Panc1 (cell line): Measurements from ENCODE around the gene GARIN1A. TPM values are rescaled to one million over a fixed set of nuclear protein-coding genes. Genes with fewer than 3 reads are reported as not detected.

Source experiments
- ATAC-seq: fragments of 200-7000 bp; cut with Tn5 transposase; 2 replicates; pipeline ENCODE4 v1.9.1; 2020; ENCODE audit warnings: mild to moderate bottlenecking, moderate library complexity
- BruUV-seq: library from RNA; stranded (reverse); fragments of 400-500 nt; replicated peaks from 2 replicates; lab custom pipeline; 2021; lab: Mats Ljungman, UMichigan
- CTCF ChIA-PET: fragments of 300-600 bp; sonication (Branson Sonifier 250); formaldehyde crosslinking; loops from one replicate; lab custom pipeline; 2022; ENCODE audit warnings: antibody characterized with exemption; lab: Charles Lee
- POLR2A ChIA-PET: fragments of 300-600 bp; sonication (Branson Sonifier 250); formaldehyde crosslinking; loops from one replicate; lab custom pipeline; 2022; ENCODE audit warnings: antibody characterized with exemption; lab: Charles Lee
- DNase-seq: peaks from one replicate; pipeline ENCODE4 v3.0.0-alpha.2; 2010; ENCODE audit warnings: low read depth, low spot score
- H3K27ac ChIP-seq: 2 replicates; pipeline ENCODE4 v1.5.1; 2011; ENCODE audit warnings: mild to moderate bottlenecking, low read length, inconsistent platforms
- H3K27me3 ChIP-seq: fragments of 200-500 bp; sonication (Bioruptor generic); 2 replicates; pipeline ENCODE4 v1.6.0; 2014; ENCODE audit warnings: low read length, inconsistent platforms; ENCODE audit not compliant: control insufficient read depth, insufficient read depth
- H3K36me3 ChIP-seq: fragments of 200-500 bp; sonication (Bioruptor generic); 2 replicates; pipeline ENCODE4 v1.5.1; 2014; ENCODE audit warnings: inconsistent platforms, mild to moderate bottlenecking, low read length, moderate library complexity; ENCODE audit not compliant: control insufficient read depth, insufficient read depth
- H3K4me1 ChIP-seq: 2 replicates; pipeline ENCODE4 v1.5.1; 2011; ENCODE audit warnings: inconsistent platforms, mild to moderate bottlenecking, low read length, moderate library complexity; ENCODE audit not compliant: control insufficient read depth, insufficient read depth
- H3K4me3 ChIP-seq, 2 experiments: 2 replicates each; pipeline ENCODE4 v1.5.1; 2011 to 2012; ENCODE audit warnings: low read depth in 2 of 2, low read length in 2 of 2, mild to moderate bottlenecking in 2 of 2, inconsistent platforms in 1 of 2, moderate library complexity in 1 of 2
- H3K9me3 ChIP-seq: fragments of 200-500 bp; sonication (Bioruptor generic); 2 replicates; pipeline ENCODE4 v1.5.1; 2014; ENCODE audit warnings: low read depth, mild to moderate bottlenecking, inconsistent platforms, low read length, moderate library complexity; ENCODE audit not compliant: control insufficient read depth, insufficient read depth
- CTCF ChIP-seq: fragments of 450-650 bp; IDR thresholded peaks from 2 replicates; pipeline ENCODE4 v1.5.1; 2017; ENCODE audit warnings: mild to moderate bottlenecking
- POLR2AphosphoS5 ChIP-seq: IDR thresholded peaks from 2 replicates; pipeline ENCODE4 v1.6.1; 2012; ENCODE audit warnings: mild to moderate bottlenecking, low read depth, low read length, moderate library complexity
- REST ChIP-seq, 2 experiments: IDR thresholded peaks; 2 replicates each; pipeline ENCODE4 v1.6.1; 2011 to 2012; ENCODE audit warnings: low read depth in 2 of 2, control low read depth in 1 of 2, low read length in 1 of 2, mild to moderate bottlenecking in 1 of 2, moderate library complexity in 1 of 2; ENCODE audit not compliant: insufficient read depth in 1 of 2
- SIN3A ChIP-seq: IDR thresholded peaks from 2 replicates; pipeline ENCODE4 v1.6.1; 2012; ENCODE audit warnings: low read depth, mild to moderate bottlenecking, low read length, moderate library complexity, borderline replicate concordance; ENCODE audit not compliant: insufficient read depth
- TCF7L2 ChIP-seq: IDR thresholded peaks from 2 replicates; pipeline ENCODE4 v1.6.1; 2011; ENCODE audit warnings: mild to moderate bottlenecking, low read depth, low read length, inconsistent platforms
- in situ Hi-C: cut with HindIII; loops from 2 replicates; pipeline ENCODE4 v1.10.0; 2016; ENCODE audit warnings: low sequenced_read_pairs, low pct_unique_long_range_greater_than_20kb
- intact Hi-C: fragments of 100-400 bp; cut with micrococcal nuclease; formaldehyde crosslinking; loops from one replicate; pipeline ENCODE4 v1.10.0; 2022; ENCODE audit not compliant: unreplicated experiment
- total RNA-seq: library from RNA; stranded (reverse); gene quantifications from one replicate; pipeline ENCODE4 v1.2.1, GENCODE V29; 2021; ENCODE audit not compliant: unreplicated experiment

GARIN1A gene
- total RNA-seq, 1 experiment from 2014 or later, result 1.2 TPM

GRCh38 chr7:128697302-128697905 lies 25.3 kb downstream of the GARIN1A start:
- Histone ChIP-seq H3K9me3 (no peaks in the 10 kb centered on the region), H3K27ac (no peak overlapping the region), H3K4me1 (no peaks in the 10 kb centered on the region), H3K36me3 (no peaks in the 10 kb centered on the region), H3K4me3 (peak overlapping the region; percentile 54 to 57), H3K27me3 (peaks cover 5% of the 10 kb centered on the region)
- in situ Hi-C loops, result no loop called here
- ChIA-PET POLR2A (no interaction called here), CTCF (interaction anchor here (1.0 kb wide), 1 partner anchor 16 kb away, joined by 8 read pairs; no protein-coding TSS in a partner anchor)
- no TSS peak for BruUV-seq
- ATAC-seq (peak; percentile 95), DNase-seq (no peak)
- TF ChIP-seq SIN3A, result no peak
- TF ChIP-seq TCF7L2, result 0 out of 2 replicates have a peak, but pooled peaks have one; percentile 44
- TF ChIP-seq CTCF, result peak; percentile 67
- TF ChIP-seq REST (IDR thresholded peaks at IDR 0.05; ENCODE audit: insufficient read depth in 1 of 2, low read depth in 2 of 2, low read length in 1 of 2), result no peak
- TF ChIP-seq POLR2AphosphoS5, result no peak
- intact Hi-C loops, result no loop called here

DNA sequence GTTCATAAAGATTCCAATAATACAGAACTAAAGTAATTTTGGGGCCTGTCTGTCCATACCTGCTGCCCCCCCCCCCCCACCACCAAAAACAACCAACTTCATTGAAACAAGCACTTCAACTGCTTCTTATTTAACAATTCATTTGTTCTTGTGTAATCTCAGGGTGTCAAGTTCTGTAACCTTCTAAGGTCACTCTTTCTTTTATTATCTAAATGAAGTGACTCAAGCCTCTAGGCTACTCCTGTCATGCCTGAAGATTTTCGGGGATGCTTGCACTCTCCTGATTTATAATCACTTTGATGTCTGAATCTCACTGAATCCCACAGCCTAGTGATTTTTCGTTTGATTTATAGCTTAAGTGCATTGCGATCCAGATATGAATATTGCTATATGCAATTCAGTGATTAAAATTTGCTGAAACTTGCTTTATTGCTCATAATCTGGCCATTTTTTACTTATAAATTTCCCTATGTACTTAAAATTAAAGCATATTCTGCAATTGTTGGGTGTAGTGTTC lies 27.2 kb downstream of the GARIN1A start:
- Histone ChIP-seq H3K27me3 (peaks cover 7% of the 10 kb centered on the region), H3K36me3 (no peaks in the 10 kb centered on the region), H3K4me3 (no peak overlapping the region), H3K27ac (no peak overlapping the region), H3K4me1 (no peaks in the 10 kb centered on the region), H3K9me3 (no peaks in the 10 kb centered on the region)
- in situ Hi-C loops (no loop called here), intact Hi-C loops (no loop called here)
- no peak for DNase-seq
- ATAC-seq, result no peak
- no peak for TF ChIP-seq SIN3A
- TF ChIP-seq REST (IDR thresholded peaks at IDR 0.05; ENCODE audit: insufficient read depth in 1 of 2, low read depth in 2 of 2, low read length in 1 of 2), result no peak
- no peak for TF ChIP-seq POLR2AphosphoS5
- no peak for TF ChIP-seq CTCF
- no peak for TF ChIP-seq TCF7L2
- ChIA-PET CTCF (no interaction called here), POLR2A (no interaction called here)
- BruUV-seq, result no TSS peak
